Lower lobe of right lung (tissue), 2 donors: Measurements from ENCODE around the gene EPB41L4A. TPM values are rescaled to one million over a fixed set of nuclear protein-coding genes. Genes with fewer than 3 reads are reported as not detected.

Experiments
- ATAC-seq, 2 donors: fragments of 200-7000 bp; cut with Tn5 transposase; one replicate each; pipeline ENCODE4 v1.9.1; 2020 to 2022; ENCODE audit warnings: mild to moderate bottlenecking in 2 of 2, moderate library complexity in 2 of 2
- DNase-seq: peaks from one replicate; pipeline ENCODE4 v3.0.0-alpha.2; 2020
- H3K27ac ChIP-seq: fragments of 200-600 bp; one replicate; pipeline ENCODE4 v1.8.0; 2022
- H3K27me3 ChIP-seq: fragments of 200-600 bp; one replicate; pipeline ENCODE4 v1.8.0; 2022; ENCODE audit warnings: low read depth
- H3K36me3 ChIP-seq: fragments of 200-600 bp; one replicate; pipeline ENCODE4 v1.8.0; 2022; ENCODE audit warnings: mild to moderate bottlenecking
- H3K4me1 ChIP-seq: fragments of 200-600 bp; one replicate; pipeline ENCODE4 v1.8.0; 2022
- H3K4me3 ChIP-seq: fragments of 200-600 bp; one replicate; pipeline ENCODE4 v1.8.0; 2022; ENCODE audit warnings: mild to moderate bottlenecking
- H3K9me3 ChIP-seq: fragments of 200-600 bp; one replicate; pipeline ENCODE4 v1.8.0; 2022
- intact Hi-C: fragments of 100-400 bp; cut with DNase I; formaldehyde crosslinking; loops from one replicate; pipeline ENCODE4 v1.11.0; 2022
- total RNA-seq: library from RNA; stranded (reverse); fragmentation: NEBNext Ultra II Directional; extraction: Animal tissue kit (Norgen Biotek cat#: 25700); gene quantifications from one replicate; pipeline ENCODE4 v1.2.1, GENCODE V29; 2021
- TF ChIP-seq, protein P1 (sequence below): fragments of 200-600 bp; IDR thresholded peaks from one replicate; pipeline ENCODE4 v1.8.0; 2022; ENCODE audit warnings: antibody characterized with exemption, mild to moderate bottlenecking
- donor health status: DM: no; HTN: yes; CAD: no; lungs with severe emphysema.

The EPB41L4A gene
- total RNA-seq, 1 donor from 2014 or later = 44.8 TPM

- Histone ChIP-seq H3K4me1 (no peaks in the 10 kb centered on the region), H3K4me3 (no peak overlapping the region), H3K27me3 (no peaks in the 10 kb centered on the region), H3K9me3 (no peaks in the 10 kb centered on the region), H3K27ac (no peak overlapping the region), H3K36me3 (no peaks in the 10 kb centered on the region)
- TF ChIP-seq, protein P1, sequence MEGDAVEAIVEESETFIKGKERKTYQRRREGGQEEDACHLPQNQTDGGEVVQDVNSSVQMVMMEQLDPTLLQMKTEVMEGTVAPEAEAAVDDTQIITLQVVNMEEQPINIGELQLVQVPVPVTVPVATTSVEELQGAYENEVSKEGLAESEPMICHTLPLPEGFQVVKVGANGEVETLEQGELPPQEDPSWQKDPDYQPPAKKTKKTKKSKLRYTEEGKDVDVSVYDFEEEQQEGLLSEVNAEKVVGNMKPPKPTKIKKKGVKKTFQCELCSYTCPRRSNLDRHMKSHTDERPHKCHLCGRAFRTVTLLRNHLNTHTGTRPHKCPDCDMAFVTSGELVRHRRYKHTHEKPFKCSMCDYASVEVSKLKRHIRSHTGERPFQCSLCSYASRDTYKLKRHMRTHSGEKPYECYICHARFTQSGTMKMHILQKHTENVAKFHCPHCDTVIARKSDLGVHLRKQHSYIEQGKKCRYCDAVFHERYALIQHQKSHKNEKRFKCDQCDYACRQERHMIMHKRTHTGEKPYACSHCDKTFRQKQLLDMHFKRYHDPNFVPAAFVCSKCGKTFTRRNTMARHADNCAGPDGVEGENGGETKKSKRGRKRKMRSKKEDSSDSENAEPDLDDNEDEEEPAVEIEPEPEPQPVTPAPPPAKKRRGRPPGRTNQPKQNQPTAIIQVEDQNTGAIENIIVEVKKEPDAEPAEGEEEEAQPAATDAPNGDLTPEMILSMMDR = no peak
- ATAC-seq (no peak), DNase-seq (no peak)
- intact Hi-C loops = no loop called here
Measured at GRCh38 chr5:112275671-112276070, 143.4 kb downstream of the EPB41L4A start.

DNA sequence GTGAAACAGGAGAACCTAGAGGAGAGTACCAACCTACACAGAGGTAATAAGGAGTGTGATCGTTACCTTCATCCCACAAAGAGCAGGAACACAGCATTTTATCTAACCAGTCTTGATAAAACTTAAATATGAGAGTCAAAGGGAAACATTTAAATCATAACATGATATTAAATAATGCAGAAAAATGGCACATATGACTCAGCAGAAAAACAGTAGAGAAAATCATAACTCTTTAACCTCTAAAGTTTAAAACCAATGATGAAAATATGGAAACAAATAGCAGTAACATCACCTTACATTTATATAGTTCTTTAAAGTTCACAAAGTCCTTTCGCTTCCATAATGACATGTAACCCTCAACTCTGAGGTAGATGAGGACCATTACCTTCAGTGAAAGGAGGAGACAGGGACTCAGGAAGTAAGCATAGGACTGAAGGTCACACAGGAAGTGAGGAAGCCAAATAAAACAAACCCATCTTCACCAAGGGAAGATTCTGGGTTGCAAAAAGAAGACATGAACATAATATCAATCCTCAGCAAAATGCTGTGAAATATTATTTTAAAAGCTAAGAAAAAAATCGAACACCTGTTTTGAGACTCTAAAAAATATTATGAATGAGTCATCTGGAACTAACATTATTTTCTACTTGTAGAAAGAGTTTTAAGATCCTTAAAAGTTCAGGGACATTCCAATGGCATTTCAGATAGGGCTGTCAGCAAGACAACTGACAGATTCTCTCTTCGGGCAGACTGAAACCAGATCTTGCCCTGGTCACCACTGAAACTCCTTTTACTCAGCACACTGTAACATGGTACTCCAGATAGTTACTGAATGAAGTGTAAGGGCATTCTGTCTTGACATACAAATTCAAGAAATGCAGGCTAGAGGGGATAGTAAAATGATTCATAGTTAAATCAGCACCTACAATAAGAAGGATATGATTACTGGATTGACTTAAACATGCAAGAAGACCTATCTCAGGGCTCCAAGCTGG lies 148.5 kb downstream of the EPB41L4A start:
- no peak for ATAC-seq
- intact Hi-C loops = no loop called here
- TF ChIP-seq, protein P1 = no peak

DNA sequence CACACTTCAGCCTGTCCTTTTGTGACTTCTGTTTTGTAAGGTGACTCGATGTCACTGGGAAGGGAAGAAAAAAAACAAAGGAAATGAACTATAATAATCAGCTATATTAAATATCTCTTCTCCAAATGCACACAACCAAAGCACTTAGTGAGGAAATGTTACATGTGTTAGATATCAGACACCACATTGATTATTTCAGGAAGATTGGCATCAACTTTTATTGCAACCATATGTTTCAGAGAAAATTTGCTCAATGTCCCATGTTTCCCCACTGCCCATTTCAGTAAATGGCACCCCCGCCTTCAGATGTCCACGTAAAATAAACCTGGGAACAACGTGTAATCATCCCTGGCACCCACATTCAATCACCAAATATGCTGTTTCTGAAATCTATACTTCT lies 151.8 kb downstream of the EPB41L4A start:
- H3K27me3 ChIP-seq = no peaks in the 10 kb centered on the region
- DNase-seq (no peak), ATAC-seq (no peak)
- H3K9me3 ChIP-seq = no peaks in the 10 kb centered on the region
- TF ChIP-seq, protein P1 = no peak
- intact Hi-C loops = no loop called here
- H3K27ac ChIP-seq = no peak overlapping the region
- H3K36me3 ChIP-seq = peaks cover 14% of the 10 kb centered on the region
- no peak overlapping the region for H3K4me3 ChIP-seq
- no peaks in the 10 kb centered on the region for H3K4me1 ChIP-seq

More for the DNA sequence above, 148.5 kb downstream of the EPB41L4A start:
- no peak overlapping the region for H3K27ac ChIP-seq
- H3K4me1 ChIP-seq = no peaks in the 10 kb centered on the region
- H3K36me3 ChIP-seq = peaks cover 5% of the 10 kb centered on the region
- H3K9me3 ChIP-seq = no peaks in the 10 kb centered on the region
- DNase-seq = no peak
- H3K27me3 ChIP-seq = no peaks in the 10 kb centered on the region
- H3K4me3 ChIP-seq = no peak overlapping the region

DNA sequence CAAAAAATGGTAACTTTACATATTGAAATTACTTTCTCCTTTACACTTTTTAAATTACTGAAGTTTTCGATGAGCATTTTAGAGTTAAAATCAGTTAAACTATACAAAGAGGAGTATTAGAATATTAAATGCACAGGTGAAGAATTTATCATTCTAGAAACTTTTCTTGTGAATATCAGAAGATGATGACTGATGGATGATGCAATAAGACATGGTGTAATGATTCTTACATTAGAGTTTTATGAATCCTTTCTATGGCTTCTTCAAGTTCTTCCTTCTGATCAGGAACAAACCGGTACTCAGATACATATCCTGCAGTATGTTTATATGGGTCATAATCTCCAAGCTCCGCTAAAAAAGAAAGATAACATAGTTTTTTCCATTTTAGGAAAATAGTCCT lies 154.4 kb downstream of the EPB41L4A start:
- H3K4me1 ChIP-seq = no peaks in the 10 kb centered on the region
- no peaks in the 10 kb centered on the region for H3K27me3 ChIP-seq
- H3K9me3 ChIP-seq = no peaks in the 10 kb centered on the region
- H3K36me3 ChIP-seq = peaks cover 16% of the 10 kb centered on the region
- no peak for DNase-seq
- TF ChIP-seq, protein P1 = no peak
- intact Hi-C loops = no loop called here
- H3K27ac ChIP-seq = no peak overlapping the region
- ATAC-seq = no peak
- H3K4me3 ChIP-seq = no peak overlapping the region

- H3K36me3 ChIP-seq = peaks cover 16% of the 10 kb centered on the region
- no peaks in the 10 kb centered on the region for H3K4me1 ChIP-seq
- H3K27me3 ChIP-seq = no peaks in the 10 kb centered on the region
- DNase-seq (no peak), ATAC-seq (no peak)
- TF ChIP-seq, protein P1 = no peak
- H3K9me3 ChIP-seq = no peaks in the 10 kb centered on the region
- intact Hi-C loops = no loop called here
- H3K4me3 ChIP-seq = no peak overlapping the region
- H3K27ac ChIP-seq = no peak overlapping the region
Measured at GRCh38 chr5:112264151-112264550, 154.9 kb downstream of the EPB41L4A start.
